Nephron progenitor cell (in vitro differentiated cells): ENCODE measurements around the gene LIN28B.
"Not testable (repeated sequence)": the region's sequence is repeated elsewhere in the genome, so short reads cannot be mapped to it uniquely, and the experiment has no call there.

Experiments used
- DNase-seq: peaks from one replicate; pipeline ENCODE4 v3.0.0; 2021
- H3K27ac Mint-ChIP-seq: 2 replicates; pipeline ENCODE4 v1.8.0; 2021; ENCODE audit warnings: mild to moderate bottlenecking, moderate library complexity, mixed read lengths
- H3K27me3 Mint-ChIP-seq: 2 replicates; pipeline ENCODE4 v1.8.0; 2021; ENCODE audit warnings: mild to moderate bottlenecking, low read depth, mixed read lengths; ENCODE audit not compliant: poor library complexity
- H3K36me3 Mint-ChIP-seq: 2 replicates; pipeline ENCODE4 v1.8.0; 2021; ENCODE audit warnings: low read depth, mixed read lengths
- H3K4me1 Mint-ChIP-seq: 2 replicates; pipeline ENCODE4 v1.8.0; 2021; ENCODE audit warnings: mixed read lengths
- H3K4me3 Mint-ChIP-seq: 2 replicates; pipeline ENCODE4 v1.8.0; 2021; ENCODE audit warnings: mild to moderate bottlenecking, moderate library complexity, mixed read lengths
- H3K9me3 Mint-ChIP-seq: 2 replicates; pipeline ENCODE4 v1.8.0; 2021; ENCODE audit warnings: mild to moderate bottlenecking, moderate library complexity, mixed read lengths
- CTCF ChIP-seq: fragments of 200-600 bp; sonication (generic); IDR thresholded peaks from 2 replicates; pipeline ENCODE4 v1.5.0; 2021; ENCODE audit warnings: antibody characterized with exemption

LIN28B gene

GRCh38 chr6:104995989-104996617 lies 39.2 kb downstream of the LIN28B start:
- H3K4me1 Mint-ChIP-seq = peaks cover 2% of the 10 kb centered on the region
- H3K36me3 Mint-ChIP-seq = peaks cover 38% of the 10 kb centered on the region
- H3K4me3 Mint-ChIP-seq = no peak overlapping the region
- no peak overlapping the region for H3K27ac Mint-ChIP-seq
- H3K27me3 Mint-ChIP-seq = no peaks in the 10 kb centered on the region
- no peak for DNase-seq
- peaks cover 16% of the 10 kb centered on the region for H3K9me3 Mint-ChIP-seq
- no peak for TF ChIP-seq CTCF

- Mint-ChIP-seq H3K9me3 (peaks cover 34% of the 10 kb centered on the region), H3K27me3 (no peaks in the 10 kb centered on the region), H3K36me3 (peaks cover 62% of the 10 kb centered on the region), H3K27ac (no peak overlapping the region), H3K4me3 (no peak overlapping the region), H3K4me1 (peaks cover 12% of the 10 kb centered on the region)
- no peak for TF ChIP-seq CTCF
- DNase-seq = no peak
Observed at GRCh38 chr6:105001063-105001462, 44.2 kb downstream of the LIN28B start.

- peak overlapping the region; percentile 1 for H3K4me3 Mint-ChIP-seq
- H3K36me3 Mint-ChIP-seq = peaks cover 69% of the 10 kb centered on the region
- peaks cover 37% of the 10 kb centered on the region for H3K9me3 Mint-ChIP-seq
- no peaks in the 10 kb centered on the region for H3K27me3 Mint-ChIP-seq
- H3K27ac Mint-ChIP-seq = peak overlapping the region; percentile 24
- peaks cover 12% of the 10 kb centered on the region for H3K4me1 Mint-ChIP-seq
- no peak for DNase-seq
- TF ChIP-seq CTCF = no peak
Observed at GRCh38 chr6:105001906-105002305, 45.0 kb downstream of the LIN28B start.

GRCh38 chr6:105005451-105005850 lies 48.5 kb downstream of the LIN28B start:
- peaks cover 75% of the 10 kb centered on the region for H3K36me3 Mint-ChIP-seq
- H3K4me1 Mint-ChIP-seq = peaks cover 12% of the 10 kb centered on the region
- no peaks in the 10 kb centered on the region for H3K27me3 Mint-ChIP-seq
- peak overlapping the region; percentile 79 for H3K27ac Mint-ChIP-seq
- H3K4me3 Mint-ChIP-seq = no peak overlapping the region
- no peak for DNase-seq
- no peak for TF ChIP-seq CTCF
- H3K9me3 Mint-ChIP-seq = peaks cover 37% of the 10 kb centered on the region

- peak overlapping the region; percentile 53 for H3K27ac Mint-ChIP-seq
Observed at GRCh38 chr6:105013459-105013858, 56.6 kb downstream of the LIN28B start.

GRCh38 chr6:105014448-105014847 lies 57.5 kb downstream of the LIN28B start:
- Mint-ChIP-seq H3K4me1 (no peaks in the 10 kb centered on the region), H3K4me3 (no peak overlapping the region), H3K27me3 (no peaks in the 10 kb centered on the region), H3K9me3 (peaks cover 4% of the 10 kb centered on the region), H3K27ac (no peak overlapping the region), H3K36me3 (peaks cover 52% of the 10 kb centered on the region)
- no peak for DNase-seq
- no peak for TF ChIP-seq CTCF

More at GRCh38 chr6:105013459-105013858, 56.6 kb downstream of the LIN28B start:
- DNase-seq, H3K4me3 Mint-ChIP-seq, H3K4me1 Mint-ChIP-seq, H3K27me3 Mint-ChIP-seq, H3K9me3 Mint-ChIP-seq: not testable (repeated sequence)
- peaks cover 47% of the 10 kb centered on the region for H3K36me3 Mint-ChIP-seq
